ENCODE results near the gene FGFRL1.
"Not testable (repeated sequence)": the region's sequence is repeated elsewhere in the genome, so short reads cannot be mapped to it uniquely, and the experiment has no call there.

Gene FGFRL1

GRCh38 chr4:971666-972500 is 39.5 kb upstream of the FGFRL1 start:
- TF ChIP-seq ZFX (IDR thresholded peaks at IDR 0.05; ENCODE audit: borderline replicate concordance) (no peak), CTCF (IDR thresholded peaks at IDR 0.05) (no peak)
- H3K27ac ChIP-seq: no peak overlapping the region; the same call in 1 of the 2 replicates

GRCh38 chr4:972651-973424 is 38.6 kb upstream of the FGFRL1 start:
- H3K27ac ChIP-seq: peak overlapping the region; percentile 22
- TF ChIP-seq CTCF (IDR thresholded peaks at IDR 0.05): no peak
- TF ChIP-seq ZFX (IDR thresholded peaks at IDR 0.05; ENCODE audit: borderline replicate concordance): no peak

GRCh38 chr4:973431-974397 is 37.7 kb upstream of the FGFRL1 start, which contains the start of gene DGKQ:
DGKQ (minus strand) TSS chr4:973569; CDS start chr4:973482, 87 bp downstream.
- peak within 1 kb of the TSS; percentile 22 for H3K27ac ChIP-seq
- TF ChIP-seq CTCF (IDR thresholded peaks at IDR 0.05) (no peak), ZFX (IDR thresholded peaks at IDR 0.05; ENCODE audit: borderline replicate concordance) (no peak)

- no peak for TF ChIP-seq ZFX (IDR thresholded peaks at IDR 0.05; ENCODE audit: borderline replicate concordance)
- no peak for TF ChIP-seq CTCF (IDR thresholded peaks at IDR 0.05)
- no peak overlapping the region for H3K27ac ChIP-seq
Observed at GRCh38 chr4:974668-975067, 36.8 kb upstream of the FGFRL1 start.

- not testable (repeated sequence) for H3K27ac ChIP-seq
Observed at GRCh38 chr4:976016-976415, 35.4 kb upstream of the FGFRL1 start.

GRCh38 chr4:978957-979701 is 32.3 kb upstream of the FGFRL1 start:
- no peak for TF ChIP-seq CTCF (IDR thresholded peaks at IDR 0.05)
- TF ChIP-seq ZFX (IDR thresholded peaks at IDR 0.05; ENCODE audit: borderline replicate concordance): no peak
- no peak overlapping the region for H3K27ac ChIP-seq
